Stimulated activated CD4-positive, alpha-beta T cell treated with anti-CD3 and anti-CD28 coated beads, Interleukin-4, amount 100 ng/mL, for 4 hours (primary cell): ENCODE measurements around the gene PSMB7.

ENCODE experiments used
- DNase-seq, 2 experiments: peaks; one replicate each; pipeline ENCODE4 v3.0.0-alpha.2; 2020

The PSMB7 gene

DNA sequence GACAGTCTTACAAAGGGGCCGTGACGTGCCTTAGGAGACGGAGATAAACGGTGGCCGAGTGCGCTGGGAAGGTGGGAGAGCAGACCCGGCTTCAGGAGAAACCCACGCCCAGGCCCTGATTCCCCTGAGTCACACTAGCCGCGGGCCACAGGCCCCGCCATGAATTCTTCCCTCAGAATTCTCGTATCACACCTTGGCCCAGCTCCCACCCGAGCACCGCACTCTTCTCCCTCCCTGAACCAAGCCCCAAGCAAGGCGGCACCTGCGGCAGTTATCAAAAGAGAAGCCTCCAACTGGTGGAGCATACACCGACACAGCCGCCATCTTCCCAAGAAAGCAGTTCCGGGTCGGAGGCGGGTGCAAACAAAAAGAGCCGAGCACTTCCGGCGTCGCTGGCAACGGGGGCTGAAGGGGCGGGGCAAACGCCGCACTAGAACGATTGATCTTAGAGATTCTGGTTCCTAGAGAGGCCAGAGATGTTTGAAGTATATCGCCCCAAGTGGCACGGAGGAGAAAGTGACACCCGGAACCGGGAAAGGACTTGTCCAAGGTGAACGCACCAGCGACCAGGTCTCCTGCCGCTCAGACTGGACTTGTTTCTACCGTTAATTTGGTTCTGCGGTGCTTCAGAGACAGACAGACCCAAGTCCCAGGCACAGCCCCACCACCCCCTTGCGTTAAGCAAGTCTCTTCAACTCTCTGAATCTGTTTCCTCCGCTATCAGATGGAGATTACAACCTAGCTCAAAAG, at the start of gene PSMB7:
Gene PSMB7, minus strand, starts transcription at position 341 of the 750 bp plus-strand sequence. Its CDS starts 17 bp downstream, at position 324.
- DNase-seq: peak; percentile 96

DNA sequence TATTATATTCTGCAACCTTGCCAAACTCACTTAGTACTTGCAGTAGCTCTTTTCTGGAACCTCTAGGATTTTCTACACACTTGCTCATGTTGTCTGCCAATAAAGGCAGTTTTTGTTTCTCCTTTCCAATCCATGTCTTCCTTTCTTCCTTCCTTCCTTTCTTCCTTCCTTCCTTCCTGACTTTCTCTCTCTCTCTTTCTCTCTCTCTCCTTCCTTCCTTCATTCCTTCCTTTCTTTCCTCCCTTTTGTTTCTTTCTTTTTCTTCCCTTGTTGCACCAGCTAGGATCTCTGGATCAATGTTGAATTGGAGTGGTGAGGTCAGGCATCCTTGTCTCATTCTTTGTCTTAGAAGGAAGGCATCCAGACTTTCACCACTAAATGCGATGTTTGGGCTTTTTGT, 47.5 kb upstream of the PSMB7 start:
- DNase-seq: no peak

DNA sequence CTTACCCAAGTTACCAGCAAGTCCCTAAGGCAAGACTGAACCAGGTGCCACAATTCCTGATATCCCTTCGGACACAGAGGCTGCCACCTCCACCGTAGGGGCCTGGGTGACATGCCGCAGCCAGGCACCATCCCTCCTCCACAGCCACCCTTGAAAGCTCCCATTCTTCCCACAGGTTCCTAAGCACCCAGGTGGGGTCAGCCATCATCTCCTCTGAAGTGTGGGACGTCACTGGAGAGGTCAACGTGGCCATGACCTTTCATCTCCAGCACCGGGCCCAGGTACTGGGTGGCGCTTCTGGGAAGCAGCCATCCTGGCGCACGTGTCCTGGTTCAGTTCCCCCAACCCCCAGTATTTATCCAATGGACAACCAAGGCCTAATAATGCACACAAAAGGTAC, 43.2 kb upstream of the PSMB7 start:
- DNase-seq: no peak

DNA sequence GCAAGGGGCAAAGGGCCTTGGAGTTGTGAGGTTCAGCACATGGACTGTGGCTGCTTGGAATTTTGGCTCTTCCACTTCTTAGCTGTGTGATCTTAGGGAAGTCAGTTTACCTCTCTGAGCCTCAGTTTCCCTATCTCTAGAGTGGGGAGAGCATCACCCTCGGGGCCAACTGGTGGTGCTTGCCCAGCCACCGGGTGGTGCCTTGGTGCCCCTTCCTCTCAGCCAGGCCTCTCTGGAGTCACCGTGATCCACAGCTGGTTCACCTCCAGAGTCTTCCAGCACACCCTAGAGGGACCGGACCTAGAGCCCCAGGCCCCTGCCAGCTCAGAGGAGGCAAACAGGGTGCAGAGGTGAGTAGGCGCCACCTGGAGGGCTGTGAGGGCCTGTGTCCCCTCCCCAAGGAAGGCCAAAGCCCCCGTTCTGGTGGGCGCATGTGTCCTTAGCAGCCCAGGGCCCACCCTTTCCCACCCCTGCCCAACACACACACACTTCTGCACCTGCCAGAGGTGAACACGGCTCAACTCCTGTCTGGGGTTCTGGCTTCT, 42.7 kb upstream of the PSMB7 start:
- DNase-seq: no peak

DNA sequence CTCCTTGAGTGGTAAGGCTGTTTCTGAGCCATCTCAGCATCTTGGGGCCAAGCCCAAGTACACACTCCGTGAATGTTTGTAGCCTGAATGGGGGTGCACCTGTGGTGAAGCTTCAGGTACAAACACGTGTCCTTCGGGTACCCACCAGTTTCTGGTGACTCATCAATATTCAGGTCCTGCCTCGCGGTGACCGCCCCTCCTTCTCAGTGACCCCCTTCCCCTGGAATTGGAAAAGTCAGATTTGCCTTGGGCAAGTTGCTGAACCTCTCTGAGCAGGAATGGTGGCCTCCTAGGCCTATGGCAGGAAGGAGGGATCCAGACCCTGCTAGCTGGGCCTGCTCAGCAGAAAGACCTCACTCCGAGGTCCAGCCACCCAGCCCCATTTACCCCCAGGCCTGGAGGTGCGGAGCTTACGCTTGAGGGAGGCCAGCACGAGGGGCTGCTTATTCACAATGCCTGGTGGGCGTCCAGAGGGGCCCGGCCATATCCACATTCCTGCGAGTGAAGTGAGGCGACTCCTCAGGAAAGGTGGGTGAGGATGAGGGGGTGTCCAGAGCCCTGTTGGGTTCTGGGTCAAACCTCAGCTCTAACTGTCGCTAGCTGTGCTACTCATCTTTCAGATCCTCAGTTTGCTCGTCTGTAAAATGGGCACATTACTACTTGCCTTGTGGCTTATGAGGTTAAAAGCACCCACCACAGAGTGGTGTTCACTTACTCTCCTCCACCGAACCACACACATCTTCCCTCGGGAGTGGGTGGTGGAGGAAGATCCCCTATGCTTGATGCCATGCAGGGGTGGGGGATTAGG, 42.0 kb upstream of the PSMB7 start:
- no peak for DNase-seq

DNA sequence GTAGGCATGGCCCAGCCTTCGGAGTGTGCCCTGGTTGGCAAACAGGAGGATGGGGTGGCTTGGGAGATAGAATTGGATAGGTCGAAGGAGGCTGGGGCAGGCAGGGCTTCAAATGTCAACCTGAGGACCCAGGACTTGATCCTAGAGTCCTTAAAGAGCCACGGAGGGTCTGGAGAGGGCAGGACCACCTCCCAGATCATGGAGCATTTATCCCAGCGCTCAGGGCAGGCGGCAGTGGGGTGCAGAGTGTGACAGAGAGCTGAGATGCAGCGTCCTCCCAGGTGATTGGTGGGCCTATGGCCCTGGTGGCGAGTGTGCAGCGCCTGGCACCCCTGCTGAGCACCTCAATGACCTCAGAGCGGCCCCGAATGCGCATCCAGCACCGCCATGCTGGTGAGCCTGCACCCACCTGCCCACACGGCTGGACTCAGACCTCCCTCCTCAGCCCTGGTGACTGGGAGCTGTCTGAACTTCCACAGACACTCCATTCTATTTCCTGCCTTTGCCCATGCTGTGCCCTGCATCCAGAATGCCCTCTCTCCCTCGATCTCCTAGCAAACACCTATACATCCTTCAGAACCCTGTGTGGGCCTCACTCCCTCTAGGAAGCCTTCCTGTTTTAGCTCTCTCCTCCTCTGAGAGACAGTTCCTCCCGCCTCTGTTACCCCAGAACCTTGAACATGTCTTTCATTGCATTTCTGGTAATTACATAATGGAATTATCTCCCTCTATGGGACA, 41.3 kb upstream of the PSMB7 start:
- no peak for DNase-seq

DNA sequence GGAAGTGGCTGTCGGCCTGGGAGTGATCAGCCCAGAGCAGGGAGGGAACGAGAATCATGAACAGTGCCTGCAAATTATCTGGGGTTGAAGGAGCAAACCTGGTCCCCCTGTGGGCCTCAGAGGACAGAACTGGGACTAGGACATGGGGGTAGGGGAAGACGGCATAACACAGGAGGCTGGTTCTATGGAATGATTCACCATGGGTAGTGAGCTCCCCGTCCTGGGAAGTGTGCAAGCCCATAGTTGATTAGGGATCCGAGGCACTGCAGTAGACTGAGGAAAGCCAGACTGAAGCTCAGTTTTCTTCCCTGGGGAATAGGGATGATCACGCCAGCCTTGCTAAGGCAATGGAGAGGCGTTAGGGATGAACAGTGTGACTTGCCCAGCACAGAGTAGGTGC, 40.6 kb upstream of the PSMB7 start:
- DNase-seq: no peak

DNA sequence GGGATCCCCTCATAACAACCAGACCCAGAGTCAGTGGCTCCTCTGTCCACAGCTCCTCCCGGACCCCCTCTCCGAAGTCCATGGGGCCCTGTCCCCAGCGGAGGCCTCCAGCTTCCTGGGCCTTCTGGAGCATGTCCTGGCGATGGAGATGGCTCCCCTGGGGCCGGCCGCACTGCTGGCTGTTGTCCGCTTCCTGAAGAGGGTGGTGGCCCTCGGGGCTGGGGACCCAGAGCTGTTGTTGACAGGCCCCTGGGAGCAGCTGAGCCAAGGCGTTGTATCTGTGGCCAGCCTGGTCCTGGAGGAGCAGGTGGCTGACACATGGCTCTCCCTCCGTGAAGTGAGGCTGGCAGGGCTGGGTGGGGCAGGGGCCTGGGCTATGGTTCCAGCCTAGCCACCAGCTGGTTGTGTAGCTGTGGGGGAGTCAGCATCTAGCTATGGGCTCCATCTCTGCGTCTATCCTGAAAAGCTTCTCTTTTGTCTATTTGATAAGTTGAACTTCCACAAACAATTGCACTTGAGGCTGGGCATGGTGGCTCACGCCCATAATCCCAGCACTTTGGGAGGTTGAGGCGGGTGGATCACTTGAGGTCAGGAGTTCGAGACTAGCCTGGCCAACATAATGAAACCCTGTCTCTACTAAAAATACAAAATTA, 39.7 kb upstream of the PSMB7 start:
- DNase-seq: no peak

DNA sequence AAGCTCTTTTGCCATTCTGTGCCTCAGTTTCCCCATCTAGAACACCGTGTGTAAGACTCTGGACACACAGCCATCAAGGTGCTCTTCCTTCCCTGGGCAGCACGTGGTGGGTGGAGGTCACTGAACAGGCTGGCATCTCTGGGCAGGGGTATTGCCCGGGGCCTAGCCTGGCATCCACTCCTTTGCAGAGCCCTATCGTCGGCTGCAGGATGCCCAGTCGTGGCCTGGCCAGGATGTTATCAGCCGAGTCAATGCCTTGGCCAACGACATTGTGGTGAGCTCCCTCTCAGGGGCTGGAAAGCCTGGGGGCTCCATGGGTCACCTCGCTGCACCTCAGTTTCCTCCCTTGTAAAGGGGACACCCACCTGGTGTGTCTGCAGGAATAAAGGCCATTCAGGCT, 39.1 kb upstream of the PSMB7 start:
- no peak for DNase-seq

DNA sequence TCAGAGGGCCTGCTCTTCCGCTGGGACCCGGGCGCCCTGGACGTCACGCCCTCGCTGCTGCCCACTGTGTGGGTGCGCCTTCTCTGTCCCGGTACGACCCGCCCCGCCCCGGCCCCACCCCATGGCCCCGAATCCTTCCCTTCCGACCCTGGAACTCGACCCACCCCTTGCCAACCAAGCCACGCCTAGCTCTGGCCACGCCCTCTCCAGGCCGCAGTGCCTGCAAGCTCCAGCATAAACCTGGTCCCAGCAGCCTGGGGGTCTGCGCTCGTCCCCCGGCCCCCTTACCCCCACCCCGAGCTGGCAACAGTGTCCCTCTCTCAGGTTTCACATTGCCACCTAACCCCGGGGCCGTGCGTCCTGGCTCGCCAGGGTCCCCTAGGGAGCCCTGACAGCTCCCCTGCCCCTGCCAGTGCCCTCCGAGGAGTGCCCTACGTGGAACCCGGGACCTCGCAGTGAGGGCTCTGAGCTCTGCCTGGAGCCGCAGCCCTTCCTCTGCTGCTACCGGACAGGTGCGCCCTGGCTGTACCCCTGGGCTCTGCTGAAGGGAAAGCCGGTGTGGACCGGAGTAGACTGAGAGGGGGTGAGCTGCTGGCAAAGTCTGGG, 38.4 kb upstream of the PSMB7 start:
- no peak for DNase-seq

DNA sequence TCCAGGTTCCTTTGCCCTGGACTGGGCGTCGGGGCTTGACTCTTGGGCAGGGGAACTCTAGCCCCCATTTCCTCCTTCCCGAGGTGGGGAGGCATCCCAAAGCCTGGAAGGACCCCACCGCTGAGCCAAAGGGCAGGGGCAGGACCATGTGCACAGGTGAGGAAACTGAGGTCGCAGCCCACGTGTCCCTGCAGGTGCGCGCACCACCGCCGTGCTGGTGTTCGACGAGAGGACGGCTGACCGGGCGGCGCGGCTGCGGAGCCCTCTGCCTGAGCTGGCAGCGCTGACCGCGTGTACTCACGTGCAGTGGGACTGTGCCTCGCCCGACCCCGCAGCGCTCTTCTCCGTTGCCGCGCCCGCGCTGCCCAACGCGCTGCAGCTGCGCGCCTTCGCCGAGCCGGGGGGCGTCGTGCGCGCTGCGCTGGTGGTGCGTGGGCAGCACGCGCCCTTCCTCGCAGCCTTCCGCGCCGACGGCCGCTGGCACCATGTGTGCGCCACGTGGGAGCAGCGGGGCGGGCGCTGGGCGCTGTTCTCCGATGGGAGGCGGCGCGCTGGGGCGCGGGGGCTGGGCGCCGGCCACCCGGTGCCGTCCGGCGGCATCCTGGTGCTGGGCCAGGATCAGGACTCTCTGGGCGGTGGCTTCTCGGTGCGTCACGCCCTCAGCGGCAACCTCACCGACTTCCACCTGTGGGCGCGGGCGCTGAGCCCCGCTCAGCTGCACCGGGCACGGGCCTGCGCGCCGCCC, 37.8 kb upstream of the PSMB7 start:
- no peak for DNase-seq

DNA sequence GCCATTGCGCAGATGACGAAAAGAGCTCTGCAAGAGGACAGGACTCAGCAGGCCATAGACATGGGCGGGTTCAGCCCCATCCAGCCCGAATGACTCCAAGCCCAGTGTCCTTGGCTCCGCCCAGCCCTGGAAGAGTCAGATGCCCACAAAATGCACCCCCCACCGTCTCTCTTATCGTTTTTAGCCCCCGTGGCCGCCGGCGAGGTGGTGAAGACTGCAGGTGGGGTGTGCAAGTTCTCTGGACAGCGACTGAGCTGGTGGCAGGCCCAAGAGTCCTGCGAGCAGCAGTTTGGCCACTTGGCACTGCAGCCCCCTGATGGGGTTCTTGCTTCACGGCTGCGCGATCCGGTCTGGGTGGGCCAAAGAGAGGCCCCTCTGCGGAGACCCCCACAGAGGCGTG, 37.1 kb upstream of the PSMB7 start:
- DNase-seq: no peak

DNA sequence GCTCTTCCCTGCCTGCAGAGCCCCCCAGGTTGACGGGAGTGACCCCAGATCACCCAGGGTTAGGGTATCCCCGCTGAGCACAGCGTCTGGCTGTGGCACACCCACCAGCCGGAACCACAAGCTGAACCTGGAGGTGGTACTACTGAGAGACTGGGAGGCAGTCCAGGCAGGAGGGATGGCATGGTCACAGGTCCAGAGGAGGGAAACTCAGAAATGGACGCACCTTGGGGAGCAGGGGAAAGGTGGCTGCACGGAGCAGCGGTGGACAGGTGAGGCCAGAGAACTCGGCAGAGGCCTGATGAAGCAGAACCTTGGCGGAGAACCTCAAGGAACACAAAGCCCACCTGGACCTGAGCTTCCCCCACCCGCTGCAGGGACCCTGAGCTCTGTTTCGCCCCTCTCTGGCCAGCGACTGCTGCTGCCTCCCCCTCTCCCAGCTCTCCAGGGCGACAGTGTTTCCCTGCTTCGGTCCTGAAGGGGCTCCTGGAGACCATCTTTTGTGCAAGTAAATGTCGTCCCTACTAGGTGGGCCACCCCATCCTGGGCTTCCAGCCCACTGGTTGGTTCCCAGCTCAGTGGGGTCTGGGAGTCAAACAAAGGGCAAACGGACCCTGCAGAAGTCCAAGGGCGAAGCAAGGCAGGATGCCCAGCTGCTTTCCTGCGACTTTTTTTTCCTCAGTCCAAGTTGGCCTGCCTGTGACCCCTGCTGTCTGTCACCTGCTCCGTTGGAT, 35.9 kb upstream of the PSMB7 start:
- DNase-seq: no peak

DNA sequence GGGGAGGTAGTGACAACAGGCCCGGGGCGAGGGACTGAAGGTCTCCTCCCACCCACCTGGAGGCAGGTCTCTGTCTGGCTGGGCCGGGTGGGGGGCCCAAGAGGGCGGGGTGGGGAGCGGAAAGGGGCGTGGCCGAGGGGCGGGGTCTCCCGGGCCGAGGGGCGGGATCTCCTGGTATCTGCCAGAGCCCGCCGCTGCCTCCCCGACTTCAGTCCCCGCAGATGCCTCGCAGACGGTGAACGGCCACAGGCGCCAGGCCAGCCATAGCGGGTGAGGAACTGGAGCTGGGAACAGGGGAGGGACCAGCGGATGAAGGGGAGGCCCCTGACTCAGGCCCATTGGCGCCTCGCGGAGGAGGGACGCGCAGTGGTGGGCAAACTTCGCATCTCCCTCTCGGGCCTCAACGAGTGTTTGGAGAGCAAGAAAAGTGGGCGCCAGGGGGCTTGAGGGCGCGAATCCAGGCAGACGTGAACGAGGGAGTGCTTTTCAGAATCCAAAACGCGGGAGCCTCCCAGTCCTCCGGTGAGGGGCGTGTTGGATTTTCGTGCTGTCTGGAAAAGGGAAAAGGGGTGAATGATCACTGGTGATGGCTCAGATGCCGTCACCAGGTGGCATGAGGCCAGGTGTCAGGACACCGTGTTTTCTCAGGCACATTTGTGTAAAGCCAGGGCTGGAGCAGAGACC, 35.1 kb upstream of the PSMB7 start, which contains the start of gene ADGRD2:
Gene ADGRD2, plus strand, starts transcription at position 211 of the 684 bp plus-strand sequence. CDS start 1,216 bp downstream, outside the sequence.
- no peak for DNase-seq

DNA sequence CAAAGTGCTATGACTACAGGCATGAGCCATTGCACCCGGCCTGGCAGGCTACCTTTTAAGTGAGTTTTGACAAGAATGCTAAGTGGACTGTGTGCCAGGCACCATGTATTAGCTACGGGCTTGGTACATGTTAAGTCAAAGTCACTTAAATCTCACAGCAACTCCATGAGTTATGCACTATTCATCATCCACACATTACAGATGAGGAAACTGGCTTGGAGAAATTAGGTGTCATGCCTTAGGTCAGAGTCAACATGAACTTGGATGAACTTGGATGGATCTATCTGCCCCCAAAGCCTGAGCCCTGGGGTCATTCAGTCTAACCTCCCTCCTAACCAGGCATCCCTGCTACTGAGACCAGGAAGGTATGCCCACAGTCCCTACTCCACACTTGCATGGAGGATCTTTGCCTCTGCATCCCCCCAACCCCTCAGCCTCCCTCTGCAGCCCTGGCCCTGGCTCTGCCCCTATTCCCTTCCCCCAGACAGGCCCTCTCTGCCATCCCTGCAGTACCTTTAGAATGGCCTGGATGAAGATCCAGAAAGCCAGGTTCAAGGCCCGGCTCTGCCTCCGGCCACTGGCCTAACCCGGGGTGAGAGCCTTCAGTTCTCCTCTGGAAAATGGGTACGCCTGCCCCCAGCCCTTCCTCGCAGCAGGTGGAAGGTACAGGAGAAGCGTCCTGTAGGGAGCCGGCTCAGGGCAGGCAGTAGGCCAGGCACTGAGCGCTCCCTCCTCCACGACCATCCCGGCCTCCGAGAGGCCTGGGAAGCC, 34.3 kb upstream of the PSMB7 start:
- DNase-seq: no peak

DNA sequence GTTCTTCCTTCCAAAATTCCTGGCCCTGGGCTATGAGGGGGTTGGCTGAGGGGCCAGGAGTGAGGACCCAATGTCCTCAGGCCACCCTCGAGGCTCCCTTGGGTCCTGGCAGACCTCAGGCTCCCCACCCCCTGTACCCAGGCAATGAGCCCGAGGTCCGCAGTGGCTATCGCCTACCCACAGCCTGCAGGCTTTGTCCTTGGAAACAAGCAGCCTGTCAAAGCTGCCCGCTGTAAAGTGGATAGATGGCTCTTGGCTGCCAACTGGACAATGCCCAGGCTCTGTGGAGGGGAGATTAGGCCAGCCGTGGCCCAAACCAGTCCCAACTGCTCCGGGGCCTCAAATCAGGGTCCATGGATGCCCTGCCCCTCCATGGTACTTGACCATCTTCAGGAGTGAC, 32.8 kb upstream of the PSMB7 start:
- DNase-seq: no peak

DNA sequence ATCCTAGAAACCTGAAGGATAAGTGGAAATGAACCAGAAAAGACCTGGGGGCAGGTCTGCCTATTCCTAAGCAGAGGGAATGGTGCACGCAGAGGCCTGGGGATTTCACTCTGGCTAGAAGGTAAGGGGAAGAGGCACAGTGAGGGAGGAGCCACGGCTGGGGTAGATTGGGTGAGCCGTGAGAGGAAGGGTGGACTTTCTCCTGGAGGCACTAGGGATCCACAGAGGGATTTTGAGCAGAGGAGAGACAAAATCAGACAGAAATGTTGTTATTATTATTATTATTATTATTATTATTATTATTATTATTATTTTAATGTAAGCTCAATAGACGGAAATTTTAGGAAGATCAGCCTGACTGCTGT, 32.0 kb upstream of the PSMB7 start:
- DNase-seq: no peak

DNA sequence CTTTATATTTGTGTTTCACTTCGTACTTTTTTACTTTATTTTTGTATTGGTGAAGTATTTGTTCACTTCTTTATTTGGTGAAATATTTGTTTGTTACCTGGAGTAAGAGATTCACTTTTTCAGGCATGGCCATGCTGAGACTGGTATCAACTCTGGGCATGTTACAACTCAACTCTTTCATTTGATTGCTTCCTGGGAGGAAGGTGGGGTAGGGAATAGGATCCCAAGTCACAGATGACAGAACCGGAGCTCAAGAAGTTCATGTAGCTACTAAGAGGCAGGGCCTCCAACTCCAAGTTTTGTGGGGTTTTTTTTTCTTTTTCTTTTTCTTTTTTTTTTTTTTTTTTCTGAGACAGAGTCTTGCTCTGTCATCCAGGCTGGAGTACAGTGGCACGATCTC, 28.9 kb upstream of the PSMB7 start:
- DNase-seq: no peak

DNA sequence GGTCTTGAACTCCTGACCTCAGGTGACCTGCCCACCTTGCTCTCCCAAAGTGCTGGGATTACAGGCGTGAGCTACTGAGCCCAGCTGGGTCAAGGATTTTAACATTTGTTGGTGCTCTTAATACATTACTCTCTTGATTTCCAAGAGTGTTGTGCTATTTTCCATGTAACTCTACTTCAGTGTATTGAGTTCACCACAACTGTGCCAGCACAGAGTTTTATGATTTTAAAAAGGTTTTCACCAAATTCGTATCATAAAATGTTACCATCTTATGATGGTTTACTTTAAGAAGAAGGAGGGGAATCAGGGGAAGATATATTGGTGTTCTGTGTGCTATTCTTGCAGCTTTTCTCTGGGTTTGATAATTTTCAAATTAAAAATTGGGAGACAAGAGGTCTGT, 28.4 kb upstream of the PSMB7 start:
- DNase-seq: no peak
